Measurements from ENCODE around the gene TRMT1. TPM values are rescaled to one million over a fixed set of nuclear protein-coding genes. Genes with fewer than 3 reads are reported as not detected.

The TRMT1 gene
- total RNA-seq, 4 donors from 2014 or later, result 25.7 to 30.0 (median 28.7) TPM

- Histone ChIP-seq H3K4me3 (no peak overlapping the region), H3K27ac (peak overlapping the region in 1 of 4 donors; percentile 56), H3K36me3 (peaks cover 0 to 26% of the 10 kb centered on the region in 2 donors), H3K4me1 (peaks cover 0 to 26% (median 0%) of the 10 kb centered on the region in 3 donors), H3K27me3 (no peaks in the 10 kb centered on the region), H3K9me3 (no peaks in the 10 kb centered on the region)
- no peak for TF ChIP-seq CTCF (IDR thresholded peaks at IDR 0.05)
- TF ChIP-seq EP300 (IDR thresholded peaks at IDR 0.05), result no peak
- no peak for TF ChIP-seq POLR2AphosphoS5 (IDR thresholded peaks at IDR 0.05)
- TF ChIP-seq POLR2A (IDR thresholded peaks at IDR 0.05), result no peak
- ATAC-seq, result no peak
- WGBS, 2 donors (ENCODE audit: low coverage in 1 of 2), result 77 to 79% methylated on average over 5 to 8 of the region's 8 CpGs
These were observed 16.1 kb upstream of the TRMT1 start for GRCh38 chr19:13132471-13133180.

DNA sequence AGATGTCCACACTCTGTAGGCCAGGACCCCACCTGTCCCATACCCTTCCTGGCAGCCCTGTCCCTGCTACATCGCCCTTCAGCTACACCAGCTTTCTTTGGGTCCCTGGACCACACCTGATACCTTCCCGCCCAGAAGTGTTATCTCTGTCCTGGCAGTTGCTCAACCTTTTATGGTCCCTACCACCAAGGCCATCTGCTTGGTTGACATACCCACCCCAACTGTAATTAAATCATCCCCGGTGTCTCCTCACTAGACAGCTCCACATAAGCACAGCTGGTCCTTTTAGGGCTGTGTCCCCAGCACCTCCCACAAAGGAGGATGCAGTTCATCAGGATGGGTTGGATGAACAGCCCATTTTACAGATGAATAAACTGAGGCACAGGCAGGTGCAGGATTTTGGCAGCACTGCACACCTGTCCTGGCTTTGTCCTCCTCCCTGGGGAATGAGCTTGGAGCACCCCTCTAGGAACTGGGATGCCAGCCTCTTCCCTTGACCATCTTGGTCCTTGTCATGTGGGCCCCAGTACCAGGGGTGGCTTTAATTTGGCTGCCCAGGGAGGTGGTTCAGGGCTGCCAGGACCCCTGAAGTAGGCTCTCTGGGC is 14.4 kb upstream of the TRMT1 start:
- Histone ChIP-seq H3K9me3 (no peaks in the 10 kb centered on the region), H3K27ac (no peak overlapping the region), H3K4me1 (peaks cover 0 to 26% (median 0%) of the 10 kb centered on the region in 3 donors), H3K4me3 (no peak overlapping the region), H3K27me3 (no peaks in the 10 kb centered on the region), H3K36me3 (peaks cover 0 to 18% of the 10 kb centered on the region in 2 donors)
- ATAC-seq, result no peak
- 84 to 95% methylated on average over 3 of the region's 3 CpGs for WGBS, 2 donors (ENCODE audit: low coverage in 1 of 2)
- TF ChIP-seq EP300 (IDR thresholded peaks at IDR 0.05) (no peak), POLR2AphosphoS5 (IDR thresholded peaks at IDR 0.05) (no peak), POLR2A (IDR thresholded peaks at IDR 0.05) (no peak), CTCF (IDR thresholded peaks at IDR 0.05) (no peak)

- ATAC-seq, result no peak
- WGBS, 2 donors (ENCODE audit: low coverage in 1 of 2), result no CpG with 5 or more reads among the region's 9 CpGs
These were observed 12.8 kb upstream of the TRMT1 start for GRCh38 chr19:13129384-13129783.

GRCh38 chr19:13128583-13128982 is 12.0 kb upstream of the TRMT1 start:
- no CpG with 5 or more reads among the region's 1 CpG for WGBS, 2 donors (ENCODE audit: low coverage in 1 of 2)
- Histone ChIP-seq H3K27ac (no peak overlapping the region), H3K27me3 (no peaks in the 10 kb centered on the region), H3K4me1 (peaks cover 0 to 7% (median 0%) of the 10 kb centered on the region in 3 donors), H3K4me3 (no peak overlapping the region), H3K9me3 (no peaks in the 10 kb centered on the region), H3K36me3 (peaks cover 0 to 16% of the 10 kb centered on the region in 2 donors)
- no peak for TF ChIP-seq POLR2AphosphoS5 (IDR thresholded peaks at IDR 0.05)
- TF ChIP-seq EP300 (IDR thresholded peaks at IDR 0.05), result no peak
- no peak for TF ChIP-seq POLR2A (IDR thresholded peaks at IDR 0.05)
- no peak for TF ChIP-seq CTCF (IDR thresholded peaks at IDR 0.05)
- no peak for ATAC-seq

More at GRCh38 chr19:13129384-13129783, 12.8 kb upstream of the TRMT1 start:
- Histone ChIP-seq H3K36me3 (peaks cover 0 to 12% of the 10 kb centered on the region in 2 donors), H3K9me3 (no peaks in the 10 kb centered on the region), H3K27me3 (no peaks in the 10 kb centered on the region), H3K4me1 (peaks cover 0 to 15% (median 0%) of the 10 kb centered on the region in 3 donors), H3K27ac (no peak overlapping the region), H3K4me3 (no peak overlapping the region)
- no peak for TF ChIP-seq POLR2AphosphoS5 (IDR thresholded peaks at IDR 0.05)
- TF ChIP-seq POLR2A (IDR thresholded peaks at IDR 0.05), result no peak
- TF ChIP-seq CTCF (IDR thresholded peaks at IDR 0.05), result no peak
- no peak for TF ChIP-seq EP300 (IDR thresholded peaks at IDR 0.05)

All from gastroesophageal sphincter (tissue), 4 donors.